Transverse colon (tissue), 4 donors: ENCODE measurements around the gene CSN1S1. TPM values are rescaled to one million over a fixed set of nuclear protein-coding genes. Genes with fewer than 3 reads are reported as not detected.

Source experiments
- DNase-seq: peaks from one replicate; pipeline ENCODE4 v3.0.0-alpha.2; 2019
- H3K27ac ChIP-seq, 4 donors: fragments of 200-600 bp; sonication (generic); 2 replicates each; pipeline ENCODE4 v1.5.1; 2016 to 2018; ENCODE audit warnings: inconsistent platforms in 4 of 4
- H3K27me3 ChIP-seq: fragments of 200-600 bp; sonication (generic); 2 replicates; pipeline ENCODE4 v1.5.1; 2017; ENCODE audit warnings: inconsistent platforms
- H3K36me3 ChIP-seq, 4 donors: fragments of 200-600 bp; sonication (generic); 2 replicates each; pipeline ENCODE4 v1.5.1; 2017 to 2019; ENCODE audit warnings: inconsistent platforms in 4 of 4
- H3K4me1 ChIP-seq, 4 donors: fragments of 200-600 bp; sonication (generic); 2 replicates each; pipeline ENCODE4 v1.5.1; 2017 to 2020; ENCODE audit warnings: inconsistent platforms in 4 of 4
- H3K4me3 ChIP-seq, 4 donors: fragments of 200-600 bp; sonication (generic); 1 replicate in 1 of 4; 2 replicates in 3 of 4; pipeline versions ENCODE4 v1.5.1 to v1.6.1; 2017 to 2019; ENCODE audit warnings: inconsistent platforms in 4 of 4
- H3K9me3 ChIP-seq, 2 donors: fragments of 200-600 bp; sonication (generic); 2 replicates each; pipeline ENCODE4 v1.5.1; 2017 to 2019; ENCODE audit warnings: inconsistent platforms in 2 of 2
- EP300 ChIP-seq: sonication (generic); formaldehyde crosslinking; IDR thresholded peaks from one replicate; pipeline ENCODE4 v1.6.1; 2017; ENCODE audit warnings: antibody characterized with exemption, low read depth
- POLR2A ChIP-seq: fragments of 450-650 bp; IDR thresholded peaks from one replicate; pipeline ENCODE4 v1.6.1; 2016; ENCODE audit warnings: antibody characterized with exemption, mild to moderate bottlenecking, moderate library complexity
- POLR2AphosphoS5 ChIP-seq, 3 donors: sonication (generic); formaldehyde crosslinking; IDR thresholded peaks; one replicate each; pipeline ENCODE4 v1.6.1; 2016; ENCODE audit warnings: antibody characterized with exemption in 3 of 3
- WGBS, 2 donors: methylation state at CpG; one replicate each; pipeline ENCODE4 v1.1.5; 2018; ENCODE audit warnings: low coverage in 1 of 2; 5-methylcytosine and 5-hydroxymethylcytosine counted together
- in situ Hi-C, 4 donors: fragments of 200-750 bp; cut with MboI; loops; one replicate each; pipeline versions ENCODE4 v1.15.0 to v1.15.1; 2017; ENCODE audit warnings: low sequenced_read_pairs in 3 of 4, low pct_ligation_motif_present in 1 of 4, low pct_unique_long_range_greater_than_20kb in 1 of 4
- intact Hi-C: fragments of 100-400 bp; cut with DNase I; formaldehyde crosslinking; loops from one replicate; pipeline ENCODE4 v1.15.1; 2023; ENCODE audit warnings: low total_unique reads
- total RNA-seq, 4 donors: library from RNA; depleted of rRNA; stranded (reverse); fragments of >200 nt; gene quantifications; one replicate each; pipeline ENCODE4 v1.1.0, GENCODE V29; 2016
- TF ChIP-seq, protein P1 (sequence below), 5 experiments: fragments of 200-600 bp in 3 of 5; fragments of 450-650 bp in 2 of 5; sonication (generic) in 3 of 5; IDR thresholded peaks; 1 replicate in 2 of 5; 2 replicates in 3 of 5; pipeline ENCODE4 v1.5.1; 2016 to 2017; ENCODE audit warnings: antibody characterized with exemption in 5 of 5, inconsistent platforms in 3 of 5, mild to moderate bottlenecking in 2 of 5, moderate library complexity in 1 of 5

CSN1S1 gene
- total RNA-seq, 4 donors from 2014 or later: 0.79 TPM; not detected in 3

DNA sequence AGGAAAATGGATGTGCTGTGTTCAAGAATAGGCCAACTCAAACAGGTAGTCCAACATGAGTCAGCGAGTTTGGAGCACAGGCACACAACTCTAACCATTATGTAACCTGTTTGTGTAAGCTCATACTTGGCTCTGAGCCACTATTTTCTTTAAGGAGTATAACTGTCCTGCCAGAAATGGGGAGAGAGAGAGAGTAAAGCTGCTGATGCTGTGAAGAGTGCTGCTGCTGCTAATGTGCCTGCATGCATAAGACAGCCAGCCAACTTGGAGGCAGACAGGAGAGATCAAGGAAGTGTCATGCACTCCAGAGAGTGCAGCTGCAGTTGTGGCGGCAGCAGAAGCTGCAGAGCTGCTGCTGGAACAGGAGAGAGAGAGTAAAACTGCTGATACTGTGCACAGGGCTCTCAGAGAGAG lies 53.2 kb downstream of the CSN1S1 start:
- no peak overlapping the region for H3K27ac ChIP-seq
- DNase-seq: no peak
- WGBS, 2 donors: 41 to 47% methylated on average over 2 of the region's 2 CpGs
- in situ Hi-C loops (no loop called here), intact Hi-C loops (no loop called here)
- H3K9me3 ChIP-seq: no peaks in the 10 kb centered on the region
- no peaks in the 10 kb centered on the region for H3K36me3 ChIP-seq
- no peaks in the 10 kb centered on the region for H3K4me1 ChIP-seq
- no peaks in the 10 kb centered on the region for H3K27me3 ChIP-seq
- H3K4me3 ChIP-seq: no peak overlapping the region
- TF ChIP-seq, protein P1, sequence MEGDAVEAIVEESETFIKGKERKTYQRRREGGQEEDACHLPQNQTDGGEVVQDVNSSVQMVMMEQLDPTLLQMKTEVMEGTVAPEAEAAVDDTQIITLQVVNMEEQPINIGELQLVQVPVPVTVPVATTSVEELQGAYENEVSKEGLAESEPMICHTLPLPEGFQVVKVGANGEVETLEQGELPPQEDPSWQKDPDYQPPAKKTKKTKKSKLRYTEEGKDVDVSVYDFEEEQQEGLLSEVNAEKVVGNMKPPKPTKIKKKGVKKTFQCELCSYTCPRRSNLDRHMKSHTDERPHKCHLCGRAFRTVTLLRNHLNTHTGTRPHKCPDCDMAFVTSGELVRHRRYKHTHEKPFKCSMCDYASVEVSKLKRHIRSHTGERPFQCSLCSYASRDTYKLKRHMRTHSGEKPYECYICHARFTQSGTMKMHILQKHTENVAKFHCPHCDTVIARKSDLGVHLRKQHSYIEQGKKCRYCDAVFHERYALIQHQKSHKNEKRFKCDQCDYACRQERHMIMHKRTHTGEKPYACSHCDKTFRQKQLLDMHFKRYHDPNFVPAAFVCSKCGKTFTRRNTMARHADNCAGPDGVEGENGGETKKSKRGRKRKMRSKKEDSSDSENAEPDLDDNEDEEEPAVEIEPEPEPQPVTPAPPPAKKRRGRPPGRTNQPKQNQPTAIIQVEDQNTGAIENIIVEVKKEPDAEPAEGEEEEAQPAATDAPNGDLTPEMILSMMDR (IDR thresholded peaks at IDR 0.05): no peak
- TF ChIP-seq EP300 (no peak), POLR2A (no peak), POLR2AphosphoS5 (IDR thresholded peaks at IDR 0.05) (no peak)

DNA sequence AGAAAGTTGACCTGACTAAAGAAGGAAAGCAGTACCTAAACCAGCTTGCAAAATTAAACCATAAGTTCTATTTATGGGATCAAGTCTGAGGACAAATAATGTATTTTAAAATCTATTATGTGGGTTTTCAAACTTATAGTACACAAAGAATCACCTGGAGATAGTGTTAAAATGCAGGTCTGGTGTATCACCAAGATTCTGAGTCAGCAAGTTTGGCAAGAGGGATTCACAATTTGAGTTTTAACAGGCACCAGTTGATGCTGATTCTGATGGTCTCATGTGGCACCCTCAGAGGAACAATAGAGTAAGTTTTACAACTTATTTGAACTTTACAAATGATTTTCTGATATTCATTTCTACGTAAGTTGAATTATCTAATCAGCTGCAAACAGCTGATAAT lies 55.8 kb downstream of the CSN1S1 start:
- WGBS, 2 donors: 90 to 100% methylated on average over 1 of the region's 1 CpG
- no peaks in the 10 kb centered on the region for H3K36me3 ChIP-seq
- intact Hi-C loops: no loop called here

GRCh38 chr4:69991016-69991415 lies 60.1 kb downstream of the CSN1S1 start:
- in situ Hi-C loops: no loop called here
- no peaks in the 10 kb centered on the region for H3K9me3 ChIP-seq
- 88 to 90% methylated on average over 4 of the region's 4 CpGs for WGBS, 2 donors

More for the DNA sequence above, 55.8 kb downstream of the CSN1S1 start:
- TF ChIP-seq POLR2A (no peak), POLR2AphosphoS5 (IDR thresholded peaks at IDR 0.05) (no peak), EP300 (no peak)
- TF ChIP-seq, protein P1 (IDR thresholded peaks at IDR 0.05): no peak
- Histone ChIP-seq H3K4me1 (no peaks in the 10 kb centered on the region), H3K27me3 (no peaks in the 10 kb centered on the region), H3K4me3 (no peak overlapping the region), H3K27ac (no peak overlapping the region), H3K9me3 (no peaks in the 10 kb centered on the region)
- DNase-seq: no peak
- in situ Hi-C loops: no loop called here

DNA sequence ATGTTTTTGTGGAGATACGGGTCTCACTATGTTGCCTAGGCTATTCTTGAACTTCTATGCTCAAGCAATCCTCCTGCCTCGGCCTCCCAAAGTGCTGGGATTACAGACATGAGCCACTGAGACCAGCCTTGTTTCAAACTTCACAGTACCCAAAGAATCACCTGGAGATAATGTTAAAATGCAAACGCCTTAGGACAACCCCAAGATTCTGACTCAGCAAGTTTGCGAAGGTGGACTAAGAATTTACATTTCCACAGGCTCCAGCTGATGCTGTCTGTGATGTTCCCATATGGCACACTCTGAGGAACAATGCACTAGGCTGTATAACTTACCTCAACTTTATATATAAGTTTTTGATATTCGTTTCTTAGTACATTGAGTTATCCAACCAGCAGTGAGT lies 63.9 kb downstream of the CSN1S1 start:
- in situ Hi-C loops: no loop called here
- H3K4me1 ChIP-seq: no peaks in the 10 kb centered on the region
- intact Hi-C loops: no loop called here
- H3K4me3 ChIP-seq: no peak overlapping the region
- no peaks in the 10 kb centered on the region for H3K9me3 ChIP-seq
- 74 to 77% methylated on average over 5 of the region's 5 CpGs for WGBS, 2 donors
- no peak for DNase-seq
- no peaks in the 10 kb centered on the region for H3K27me3 ChIP-seq
- no peak overlapping the region for H3K27ac ChIP-seq
- TF ChIP-seq, protein P1 (IDR thresholded peaks at IDR 0.05): no peak
- TF ChIP-seq POLR2A: no peak
- H3K36me3 ChIP-seq: no peaks in the 10 kb centered on the region

More at GRCh38 chr4:69991016-69991415, 60.1 kb downstream of the CSN1S1 start:
- H3K4me1 ChIP-seq: no peaks in the 10 kb centered on the region
- H3K36me3 ChIP-seq: no peaks in the 10 kb centered on the region
- no peak for TF ChIP-seq EP300
- TF ChIP-seq, protein P1 (IDR thresholded peaks at IDR 0.05): no peak
- no peak for TF ChIP-seq POLR2AphosphoS5 (IDR thresholded peaks at IDR 0.05)
- TF ChIP-seq POLR2A: no peak
- H3K4me3 ChIP-seq: no peak overlapping the region
- H3K27ac ChIP-seq: no peak overlapping the region
- intact Hi-C loops: no loop called here
- no peaks in the 10 kb centered on the region for H3K27me3 ChIP-seq
- no peak for DNase-seq
